Measurements from ENCODE around the gene PDP2. TPM values are rescaled to one million over a fixed set of nuclear protein-coding genes. Genes with fewer than 3 reads are reported as not detected.

Gene PDP2
- total and polyA plus RNA-seq, 10 of the 15 experiments (the other 5 are each of a cell fraction or from before 2014, with no cell fraction given) = 1.9 to 31.1 (median 6.2) TPM

GRCh38 chr16:66934138-66934838, 54.0 kb downstream of the PDP2 start, which contains the start of gene CIAO2B:
CIAO2B (minus strand) TSS chr16:66934402; CDS start chr16:66934364, 38 bp downstream.
- peaks cover 33% of the 10 kb centered on the region for H3K79me2 ChIP-seq (ENCODE audit: control insufficient read depth, insufficient read depth, low read length)
- WGBS (ENCODE audit: insufficient coverage, insufficient replicate concordance, low lambda C conversion rate, missing lambda C conversion rate) = under 1% methylated on average over 52 of the region's 76 CpGs
- CTCF ChIA-PET = interaction anchor here (0.8 to 1.3 kb wide), 4 partner anchors 14 to 66 kb away, joined by 3 to 4 read pairs (median 3); no protein-coding TSS in a partner anchor
- DNase-seq (ENCODE audit: low read depth, low spot score) = peak; percentile 47
- H3K4me1 ChIP-seq (ENCODE audit: control insufficient read depth, insufficient read depth, low read length) = peaks cover 7% of the 10 kb centered on the region
- peak within 1 kb of the TSS; percentile 94 for H3K27ac ChIP-seq (ENCODE audit: control insufficient read depth, insufficient read depth)
- peak within 1 kb of the TSS; percentile 95 for H3K4me2 ChIP-seq (ENCODE audit: control insufficient read depth, insufficient read depth)
- H3K27me3 ChIP-seq (replicated peaks in 1 of 2; ENCODE audit: control insufficient read depth in 2 of 2, insufficient read depth in 2 of 2, low read length in 1 of 2) = no peaks in the 10 kb centered on the region
- H3K9ac ChIP-seq (ENCODE audit: control insufficient read depth, insufficient read depth, low read length) = peak within 1 kb of the TSS; percentile 94
- peak within 1 kb of the TSS; percentile 87 for H2AFZ ChIP-seq (ENCODE audit: control insufficient read depth, low read depth, low read length)
- peak within 1 kb of the TSS; percentile 78 for H3K4me3 ChIP-seq
- no TSS peak for BruUV-seq (replicated peaks)
- H3K9me3 ChIP-seq (replicated peaks; ENCODE audit: control insufficient read depth, insufficient read depth, low read length) = no peaks in the 10 kb centered on the region
- peaks cover 0 to 3% of the 10 kb centered on the region in 2 experiments; a peak in 1 of 4 replicates for H3K36me3 ChIP-seq (ENCODE audit: control insufficient read depth in 2 of 2, insufficient read depth in 2 of 2, low read length in 1 of 2)
- no peaks in the 10 kb centered on the region for H4K20me1 ChIP-seq (ENCODE audit: control insufficient read depth, insufficient read depth)
- peak; percentile 88 for ATAC-seq
- intact Hi-C loops (cut with micrococcal nuclease; ENCODE audit: unreplicated experiment) (no loop called here), in situ Hi-C loops (cut with MboI) (loop anchor here (10.0 kb wide), 1 partner anchor 61 kb away; no protein-coding TSS in a partner anchor)
- POLR2A ChIA-PET = interaction anchor here (0.5 kb wide), 1 partner anchor 205 kb away, joined by 5 read pairs; no protein-coding TSS in a partner anchor
- SMC1A ChIA-PET (ENCODE audit: uncharacterized antibody, unreplicated experiment) = no interaction called here
- FAIRE-seq = peak; percentile 80
- RAD21 ChIA-PET (ENCODE audit: unreplicated experiment) = interaction anchor here (0.6 to 1.0 kb wide), 2 partner anchors 23 to 251 kb away, joined by 3 read pairs; no protein-coding TSS in a partner anchor
- TF ChIP-seq POU2F2 (IDR thresholded peaks at IDR 0.05; ENCODE audit: borderline replicate concordance, low read depth, low read length) = peak; percentile 50; the same call in 2 of the 3 replicates
- TF ChIP-seq IRF5 (IDR thresholded peaks at IDR 0.05; ENCODE audit: borderline replicate concordance) = no peak
- peak; percentile 64; the same call in 1 of the 2 replicates for TF ChIP-seq NKRF (conservative IDR thresholded peaks at IDR 0.05)
- TF ChIP-seq MAX (IDR thresholded peaks at IDR 0.05; ENCODE audit: low read depth, low read length) = peak; percentile 20; the same call in 1 of the 2 replicates
- peak; percentile 73 for TF ChIP-seq RELB (IDR thresholded peaks at IDR 0.05; ENCODE audit: low read depth)
- TF ChIP-seq NFYA (IDR thresholded peaks at IDR 0.05; ENCODE audit: borderline replicate concordance, low read depth, low read length) = no peak
- no peak; the same call in 1 of the 2 replicates for TF ChIP-seq HDGF (IDR thresholded peaks at IDR 0.05)
- TF ChIP-seq HDAC6 (IDR thresholded peaks at IDR 0.05; ENCODE audit: unreplicated experiment) = no peak
- 0 out of 2 replicates have a peak, but pooled peaks have one; percentile 9 for TF ChIP-seq SMC3 (IDR thresholded peaks at IDR 0.05; ENCODE audit: borderline replicate concordance, low read length)
- TF ChIP-seq HSF1 (IDR thresholded peaks at IDR 0.05; ENCODE audit: low read depth, low read length) = no peak
- TF ChIP-seq NR2C1 (IDR thresholded peaks at IDR 0.05) = no peak
- no peak; the same call in 1 of the 2 replicates for TF ChIP-seq NR2F1 (conservative IDR thresholded peaks at IDR 0.05)
- no peak for TF ChIP-seq ATF2 (IDR thresholded peaks at IDR 0.05; ENCODE audit: low read length)
- 0 out of 2 replicates have a peak, but pooled peaks have one; percentile 12 for TF ChIP-seq MYB (IDR thresholded peaks at IDR 0.05; ENCODE audit: borderline replicate concordance, low read depth, low read length)

All from GM12878 (cell line).